HG03175 (cell line): Measurements from ENCODE around the gene LRRC10.
A peak's percentile ranks its signal among the peaks of the same experiment; 100 is the strongest.

ENCODE experiments used
- ATAC-seq: cut with Tn5 transposase; IDR thresholded peaks from one replicate; pipeline ENCODE4 v1.9.1; 2021; ENCODE audit warnings: mild to moderate bottlenecking, moderate library complexity; ENCODE audit not compliant: unreplicated experiment

LRRC10 gene

DNA sequence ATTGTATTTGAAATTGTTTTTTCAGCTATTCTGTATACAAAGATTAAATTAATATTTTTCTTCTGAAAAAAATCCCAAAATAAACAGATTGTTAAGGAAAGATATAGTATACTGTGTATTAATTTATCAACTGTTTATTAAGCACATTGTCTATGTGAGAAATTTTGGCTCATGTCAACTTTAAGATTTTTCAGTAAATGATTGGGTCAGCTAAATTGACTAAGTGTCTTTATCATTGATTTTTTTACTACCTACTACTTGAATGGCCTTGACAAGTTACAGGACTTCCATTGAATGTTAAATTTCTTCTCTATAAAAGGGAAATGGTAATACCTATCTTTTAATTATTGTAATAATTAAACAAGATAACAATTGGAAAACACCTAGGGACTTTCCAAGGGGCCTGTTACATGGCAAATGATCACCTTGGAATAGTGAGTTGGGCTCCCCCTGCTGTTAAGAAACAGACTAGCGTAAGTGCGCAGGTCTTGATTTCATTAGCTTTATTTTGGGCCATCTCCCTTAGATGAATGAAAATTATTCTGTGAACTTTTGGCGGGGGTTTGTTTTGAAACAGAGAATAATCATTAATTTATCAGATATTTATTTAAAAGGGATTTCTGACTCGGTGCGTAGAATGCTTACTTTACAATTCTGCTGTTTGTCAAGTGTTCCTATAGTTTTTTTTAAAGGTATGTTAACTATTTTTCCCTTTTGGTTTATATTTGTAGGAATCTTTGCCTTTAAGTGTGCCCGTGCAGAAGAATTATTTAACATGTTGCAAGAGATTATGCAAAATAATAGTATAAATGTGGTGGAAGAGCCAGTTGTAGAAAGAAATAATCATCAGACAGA, 39.9 kb downstream of the LRRC10 start:
- ATAC-seq = peak; percentile 78

DNA sequence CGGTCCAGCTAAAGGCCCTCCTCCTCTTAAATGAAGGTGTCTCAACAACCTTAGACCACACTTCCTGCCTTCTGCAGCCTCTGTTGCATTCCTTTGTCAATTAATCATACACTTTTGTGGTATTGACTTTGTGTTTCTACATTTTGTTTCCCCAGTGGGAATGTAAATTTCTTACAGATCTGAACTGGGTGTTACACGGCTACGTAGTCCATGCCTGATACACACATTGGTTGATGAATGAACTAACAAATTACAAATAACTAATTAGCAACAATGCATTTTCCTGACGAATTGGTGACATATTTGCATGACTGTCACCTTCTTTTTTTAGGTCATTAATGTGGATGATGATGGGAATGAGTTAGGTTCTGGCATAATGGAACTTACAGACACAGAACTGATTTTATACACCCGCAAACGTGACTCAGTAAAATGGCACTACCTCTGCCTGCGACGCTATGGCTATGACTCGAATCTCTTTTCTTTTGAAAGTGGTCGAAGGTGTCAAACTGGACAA, 40.6 kb downstream of the LRRC10 start:
- ATAC-seq = no peak

DNA sequence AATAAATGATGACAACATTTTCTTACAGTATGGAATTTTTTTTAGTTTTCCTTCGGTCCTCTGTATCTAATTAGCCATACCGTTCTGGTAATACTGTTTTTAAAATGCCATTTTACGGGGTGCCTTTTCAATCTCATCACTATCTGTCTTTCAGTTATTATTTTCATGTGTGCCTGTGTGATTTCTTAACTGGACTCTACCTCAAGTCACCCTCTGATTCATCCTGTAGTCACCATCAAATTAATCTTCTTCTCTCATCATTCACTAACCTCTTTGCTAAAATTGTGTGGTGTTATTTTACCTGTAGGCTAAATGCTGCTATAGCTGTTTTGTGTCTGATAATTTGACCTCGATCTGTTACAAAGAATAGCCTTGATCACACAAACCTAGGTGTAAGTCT, 41.5 kb downstream of the LRRC10 start:
- ATAC-seq = no peak

DNA sequence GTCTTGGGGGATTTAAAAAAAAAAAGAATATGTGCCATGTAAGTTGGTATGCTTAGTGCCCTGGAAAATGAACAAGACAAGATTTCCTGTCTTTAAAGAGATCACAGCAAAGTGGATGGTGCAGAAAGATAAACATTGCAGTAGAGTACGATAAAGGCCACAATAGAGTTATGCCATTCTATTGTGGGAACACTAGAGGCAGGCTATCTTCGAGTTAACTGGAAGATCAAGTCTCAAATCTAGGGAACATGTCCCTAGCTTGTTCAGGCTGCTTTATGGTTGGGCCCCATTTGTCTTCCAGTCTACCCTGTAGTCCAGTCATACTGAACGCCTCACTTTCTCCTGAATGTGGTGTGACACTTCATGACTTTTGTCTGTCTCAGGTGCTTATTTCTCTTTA, 44.1 kb downstream of the LRRC10 start:
- ATAC-seq = no peak

DNA sequence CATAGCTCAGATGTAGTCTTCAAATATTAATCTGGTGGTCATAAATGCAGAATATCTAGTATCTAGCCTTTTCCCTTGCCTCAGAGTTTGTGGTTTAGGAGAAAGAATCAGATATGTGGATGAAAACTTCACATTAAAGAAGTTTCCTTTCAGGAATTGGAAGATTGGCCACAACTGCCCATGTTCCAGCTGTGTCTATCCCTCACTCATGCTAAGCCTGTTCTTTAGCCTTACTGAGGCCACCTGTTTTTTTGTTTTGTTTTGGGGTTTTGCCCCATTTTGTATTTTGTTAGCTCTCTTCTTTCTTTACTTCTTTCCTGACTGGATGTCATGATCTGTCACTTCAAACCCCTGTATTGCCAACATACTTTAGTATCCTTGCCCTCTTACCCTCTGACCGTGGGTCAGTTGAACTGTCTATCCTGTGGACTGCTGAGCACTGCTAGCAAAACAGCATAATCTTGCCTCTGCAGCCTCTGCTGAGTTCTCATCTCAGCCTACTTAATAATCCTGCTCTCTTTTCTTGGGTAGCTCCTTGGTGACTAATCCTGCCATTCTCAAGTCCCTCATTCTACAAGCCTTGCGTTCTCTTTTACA, 47.4 kb downstream of the LRRC10 start:
- no peak for ATAC-seq
